HK-2 (cell line): Measurements from ENCODE around the gene TENM4.

Experiments used
- DNase-seq: peaks from one replicate; pipeline ENCODE4 v3.0.0-alpha.2; 2018; ENCODE audit not compliant: unreplicated experiment

Gene TENM4

GRCh38 chr11:78708388-78708787, 732.4 kb downstream of the TENM4 start:
- no peak for DNase-seq

- DNase-seq: no peak
These were observed 734.3 kb downstream of the TENM4 start for GRCh38 chr11:78706551-78706950.

GRCh38 chr11:78704811-78705210, 736.0 kb downstream of the TENM4 start:
- DNase-seq: no peak

DNA sequence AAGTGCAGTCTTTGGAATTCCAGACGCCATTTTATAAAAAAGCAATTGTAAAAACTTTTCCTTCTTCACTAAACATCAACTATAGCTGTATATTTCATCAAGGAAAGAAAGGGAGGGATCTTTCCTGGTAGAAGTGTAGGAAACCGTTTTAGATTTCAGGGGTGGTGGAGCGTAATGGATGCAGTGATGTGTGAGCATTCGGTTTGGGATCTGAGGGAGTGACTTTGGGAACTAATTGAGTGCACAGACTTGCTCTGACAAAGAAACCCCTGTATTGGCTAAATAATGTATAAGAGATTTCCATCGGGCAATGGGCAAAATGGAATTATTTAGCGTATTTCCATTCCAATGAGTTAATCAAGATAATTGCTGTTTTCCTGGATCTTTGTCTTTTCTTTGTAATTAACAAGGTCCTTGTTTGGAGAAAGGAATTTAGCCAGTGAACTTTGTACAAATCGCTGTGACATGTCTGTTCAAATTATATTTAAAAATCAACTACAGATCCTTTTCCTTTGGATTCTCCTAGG, 741.2 kb downstream of the TENM4 start:
- no peak for DNase-seq

- DNase-seq: no peak
These were observed 742.2 kb downstream of the TENM4 start for GRCh38 chr11:78698612-78699011.

- DNase-seq: no peak
These were observed 744.7 kb downstream of the TENM4 start for GRCh38 chr11:78696177-78696576.

DNA sequence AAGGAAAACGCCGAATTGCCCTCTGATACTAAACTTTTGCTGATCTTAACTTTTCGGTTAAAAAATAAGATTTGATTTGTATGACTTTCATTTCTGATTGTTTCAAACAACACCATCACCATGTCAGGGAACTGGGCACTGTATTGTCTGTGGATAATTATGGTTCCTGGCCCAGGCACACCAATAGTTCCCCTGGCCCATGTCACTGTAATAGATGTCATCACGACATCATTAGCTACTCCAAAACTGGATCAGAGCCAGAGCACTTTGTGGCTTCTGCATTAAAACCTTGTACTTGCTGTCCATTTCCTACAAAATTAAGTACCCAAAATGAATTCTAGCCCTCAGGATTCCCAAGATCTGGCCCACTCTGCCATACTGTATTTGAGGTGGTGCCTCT, 746.7 kb downstream of the TENM4 start:
- DNase-seq: no peak

DNA sequence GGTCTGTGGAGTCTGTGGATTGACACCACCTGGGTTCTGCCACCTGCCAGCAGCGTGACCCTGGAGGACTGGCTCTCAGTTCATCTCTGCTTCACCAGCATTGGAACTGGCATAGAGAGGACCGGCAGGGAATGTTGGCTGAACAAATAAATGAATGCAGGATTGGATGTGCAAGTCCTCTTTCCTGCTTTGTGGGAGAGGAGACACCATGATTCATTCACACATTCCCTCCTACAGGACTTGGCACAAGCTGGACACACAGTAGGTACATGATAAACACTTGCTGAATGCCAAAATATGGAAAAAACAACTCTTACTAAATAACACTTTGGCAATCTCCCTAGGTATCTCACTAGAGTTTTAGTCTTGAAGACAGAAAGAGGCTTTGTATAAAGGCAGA, 749.6 kb downstream of the TENM4 start:
- no peak for DNase-seq

- DNase-seq: no peak
These were observed 750.4 kb downstream of the TENM4 start for GRCh38 chr11:78690352-78690987.

DNA sequence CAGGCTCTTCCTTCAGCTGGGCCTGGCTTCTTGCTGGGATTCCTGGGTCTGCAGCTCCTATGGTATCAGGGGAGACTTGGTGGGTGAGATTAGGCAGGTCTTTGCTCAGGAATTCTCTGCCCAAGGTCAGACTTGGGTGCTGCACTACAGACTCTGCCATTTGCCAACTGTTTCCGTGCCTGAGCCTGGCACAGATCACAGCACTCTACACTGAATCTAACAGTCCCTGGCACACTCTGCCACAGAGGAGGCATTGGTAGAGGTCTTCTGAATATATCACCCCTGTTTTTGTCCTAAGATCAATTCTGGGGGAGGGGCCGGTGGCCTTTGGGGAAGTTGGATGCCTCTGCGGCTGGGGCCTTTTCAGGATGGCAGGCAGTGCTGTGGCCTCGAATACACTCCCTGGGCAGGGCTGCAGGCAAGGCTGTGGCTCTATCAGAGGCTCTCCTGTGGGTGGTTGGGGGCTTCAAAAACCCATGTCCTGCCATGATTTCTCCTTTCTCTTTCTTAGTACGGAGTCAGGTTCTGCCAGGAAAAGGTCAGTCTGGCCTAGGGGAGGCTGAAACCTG, 751.2 kb downstream of the TENM4 start:
- DNase-seq: no peak

- DNase-seq: no peak
These were observed 751.7 kb downstream of the TENM4 start for GRCh38 chr11:78689101-78689500.

GRCh38 chr11:78688460-78688859, 752.4 kb downstream of the TENM4 start:
- DNase-seq: no peak

- no peak for DNase-seq
These were observed 755.7 kb downstream of the TENM4 start for GRCh38 chr11:78685156-78685555.

DNA sequence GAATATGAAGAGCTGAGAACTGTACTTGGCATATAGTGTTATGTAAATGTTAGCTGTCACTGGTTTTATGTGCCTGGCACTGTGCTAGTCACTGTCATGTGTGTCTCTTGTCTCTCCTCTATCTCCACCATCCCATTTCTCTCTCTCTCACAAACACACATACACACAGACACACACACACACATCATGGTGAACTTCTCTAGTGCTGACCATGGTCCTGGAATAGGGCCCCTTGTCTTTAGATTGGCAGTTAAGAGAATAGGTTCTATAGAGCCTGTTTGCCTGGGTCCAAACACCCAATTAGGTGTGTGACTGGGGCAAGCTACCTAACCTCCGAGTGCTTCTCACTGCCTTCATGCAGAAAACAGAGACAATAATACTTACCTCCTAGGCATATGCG, 756.5 kb downstream of the TENM4 start:
- no peak for DNase-seq

GRCh38 chr11:78683774-78684173, 757.1 kb downstream of the TENM4 start:
- DNase-seq: no peak

DNA sequence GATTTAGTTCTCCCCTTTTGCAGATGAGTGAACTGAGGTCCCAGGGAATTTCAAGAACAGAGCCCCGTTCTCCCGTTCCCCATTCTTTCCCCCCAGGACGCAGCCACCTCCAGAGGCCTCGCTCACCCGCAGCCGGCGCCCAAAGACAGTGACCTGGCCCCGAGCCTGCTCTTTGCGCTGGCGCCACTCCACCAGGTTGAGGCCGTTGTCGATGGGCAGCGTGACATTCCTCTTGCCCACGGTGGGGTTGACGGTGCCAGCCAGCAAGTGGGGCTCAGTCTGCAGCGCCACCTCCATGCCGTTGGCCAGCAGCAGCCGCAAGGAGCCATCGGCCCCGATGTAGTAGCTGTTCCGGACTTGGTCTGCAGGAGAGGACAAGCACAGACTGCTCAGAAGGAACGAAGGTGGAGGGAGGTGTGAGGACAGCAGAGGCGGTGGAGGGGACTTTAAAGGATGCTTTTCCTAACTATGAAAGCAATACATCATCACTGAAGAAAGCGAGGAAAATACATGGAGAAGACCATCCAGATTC, 764.7 kb downstream of the TENM4 start:
- DNase-seq: no peak

GRCh38 chr11:78672850-78673620, 767.8 kb downstream of the TENM4 start:
- no peak for DNase-seq

- no peak for DNase-seq
These were observed 771.6 kb downstream of the TENM4 start for GRCh38 chr11:78669249-78669648.

- no peak for DNase-seq
These were observed 773.4 kb downstream of the TENM4 start for GRCh38 chr11:78667461-78667860.

DNA sequence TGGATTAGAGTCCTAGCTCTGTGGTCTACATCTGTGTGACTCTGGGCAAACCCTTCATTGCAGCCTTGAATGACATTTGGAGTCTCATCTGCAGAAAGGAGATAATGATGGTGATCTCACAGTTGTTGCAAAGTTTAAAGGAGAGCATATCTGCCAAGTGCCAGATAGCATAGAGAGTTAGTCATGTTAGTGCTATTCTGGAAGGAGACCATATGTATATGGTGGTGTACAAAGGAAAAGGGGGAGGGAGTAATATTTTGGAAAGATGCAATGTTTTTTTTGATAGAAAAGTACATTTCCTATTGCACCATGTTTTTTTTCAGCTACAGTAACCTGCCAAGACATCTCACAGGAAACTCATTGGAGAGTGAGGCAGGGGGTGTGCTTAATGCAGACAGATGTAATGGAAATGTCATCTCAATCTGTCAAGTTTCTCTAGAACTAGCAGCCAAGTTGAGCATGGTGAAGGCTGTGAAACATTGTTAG, 774.1 kb downstream of the TENM4 start:
- DNase-seq: no peak

DNA sequence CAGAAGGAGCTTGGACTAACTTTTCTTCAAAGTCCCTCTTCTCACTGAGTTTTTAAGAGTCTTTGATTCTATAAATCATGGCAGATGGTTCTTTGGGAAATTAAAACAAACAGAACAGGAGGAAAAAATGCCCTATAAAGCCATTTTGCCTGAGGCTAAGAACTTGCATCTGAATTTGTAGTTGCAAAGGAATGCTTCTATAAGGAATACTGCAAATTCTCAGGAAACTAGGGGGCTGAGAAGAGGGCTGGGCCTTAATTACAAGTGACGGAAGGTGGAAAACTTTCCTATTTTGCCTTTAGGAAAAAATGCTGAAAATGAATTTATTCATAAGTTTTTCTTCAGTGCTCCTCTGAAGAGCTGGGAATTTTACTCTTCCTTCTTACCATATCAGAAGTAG, 776.2 kb downstream of the TENM4 start:
- no peak for DNase-seq

DNA sequence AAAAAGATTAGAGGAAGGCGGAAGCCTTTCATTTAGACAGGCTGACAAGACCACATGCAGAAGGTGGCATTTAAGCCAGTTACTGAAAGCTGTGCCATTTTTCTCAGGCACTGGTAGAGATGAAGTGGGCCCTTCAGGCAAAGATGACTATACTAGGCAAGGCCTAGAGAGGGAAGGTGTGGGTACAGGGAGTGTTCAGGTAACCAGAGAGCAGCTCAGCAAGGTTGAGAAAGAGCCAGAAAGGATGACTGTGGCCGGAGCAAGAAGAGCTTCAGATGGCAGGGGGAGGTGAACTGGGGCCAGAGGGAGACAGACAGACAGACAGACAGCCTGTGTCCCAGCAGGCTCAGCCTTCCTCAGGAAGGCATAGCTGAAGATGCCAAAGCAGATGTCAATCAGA, 778.0 kb downstream of the TENM4 start:
- no peak for DNase-seq

DNA sequence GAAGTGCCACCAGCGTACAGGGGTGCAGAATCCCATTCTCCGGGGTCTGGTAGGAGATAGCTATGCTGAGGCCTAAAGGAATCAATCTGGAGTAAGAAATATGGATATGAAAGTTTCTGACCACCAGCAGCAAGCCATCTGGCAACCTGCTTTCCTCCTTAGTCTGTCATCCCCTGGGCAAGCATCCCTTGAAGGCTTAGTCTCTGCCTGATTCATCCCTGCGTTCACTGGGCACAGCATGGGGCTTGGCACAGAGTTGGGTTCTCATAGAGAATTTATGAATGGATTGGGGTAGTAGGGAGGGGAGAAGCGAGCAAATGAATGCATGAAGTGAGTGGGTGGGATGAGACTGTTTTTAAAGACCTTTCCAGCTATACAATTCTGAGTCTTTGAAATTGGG, 780.4 kb downstream of the TENM4 start:
- no peak for DNase-seq
